Measurements from ENCODE around the gene XDH.
A peak's percentile ranks its signal among the peaks of the same experiment; 100 is the strongest.

The XDH gene

GRCh38 chr2:31363956-31364750 is 50.4 kb downstream of the XDH start:
- no peak for DNase-seq

DNA sequence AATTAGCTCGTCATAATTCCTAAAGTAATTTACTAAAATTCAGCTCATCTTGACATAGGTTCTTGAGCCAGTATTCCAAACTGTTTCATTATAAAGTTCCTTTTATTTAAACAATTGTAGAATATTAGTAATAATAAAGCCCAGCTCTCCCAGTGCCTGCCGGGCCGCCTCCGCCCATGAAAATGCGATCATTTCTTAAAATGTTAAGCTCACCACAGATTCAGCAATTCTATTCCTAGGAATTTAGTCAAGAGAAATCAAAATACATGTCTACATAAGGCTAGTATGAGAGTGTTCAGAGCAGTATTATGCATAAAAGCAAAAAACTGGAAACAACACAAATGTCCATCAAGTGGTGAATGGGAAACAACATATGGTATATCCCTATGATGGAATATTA is 52.0 kb downstream of the XDH start:
- DNase-seq: no peak

DNA sequence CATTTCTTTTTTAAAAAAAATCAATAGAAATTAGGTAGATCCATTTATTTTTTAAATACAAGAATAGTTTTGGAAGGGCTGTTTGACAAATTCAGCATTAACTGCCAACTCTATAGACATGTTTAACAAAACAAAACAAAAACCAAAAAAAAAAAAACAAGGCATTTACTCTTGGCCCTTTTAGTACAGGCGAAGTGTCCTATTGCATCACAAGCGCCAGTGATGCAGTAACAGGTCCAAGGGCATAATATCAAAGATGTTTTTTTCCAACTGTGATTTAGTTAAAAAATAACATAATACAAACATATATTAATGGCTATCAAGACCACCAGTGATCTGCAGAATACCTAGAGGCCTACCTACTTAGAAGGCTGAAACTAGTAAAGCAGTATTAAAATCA is 55.3 kb downstream of the XDH start:
- no peak for DNase-seq

DNA sequence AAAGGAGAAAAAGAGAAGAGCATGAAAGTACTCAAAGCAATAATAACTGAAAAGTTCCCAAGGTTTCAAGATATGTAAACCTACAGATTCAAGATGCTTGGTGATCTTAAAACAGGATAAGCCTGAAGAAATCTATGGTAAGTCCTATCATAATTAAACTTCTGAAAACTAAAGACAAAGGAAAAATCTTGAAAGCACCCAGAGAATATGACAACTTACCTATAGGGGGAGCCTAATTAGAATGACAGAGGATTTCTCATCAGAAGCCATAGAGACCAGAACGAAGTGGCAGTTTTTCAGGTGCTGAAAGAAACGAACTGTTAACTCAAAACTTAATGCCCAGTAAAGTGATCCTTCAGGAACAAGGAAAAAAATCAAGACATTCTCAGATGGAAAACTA is 59.7 kb downstream of the XDH start:
- peak; percentile 0 for DNase-seq

DNA sequence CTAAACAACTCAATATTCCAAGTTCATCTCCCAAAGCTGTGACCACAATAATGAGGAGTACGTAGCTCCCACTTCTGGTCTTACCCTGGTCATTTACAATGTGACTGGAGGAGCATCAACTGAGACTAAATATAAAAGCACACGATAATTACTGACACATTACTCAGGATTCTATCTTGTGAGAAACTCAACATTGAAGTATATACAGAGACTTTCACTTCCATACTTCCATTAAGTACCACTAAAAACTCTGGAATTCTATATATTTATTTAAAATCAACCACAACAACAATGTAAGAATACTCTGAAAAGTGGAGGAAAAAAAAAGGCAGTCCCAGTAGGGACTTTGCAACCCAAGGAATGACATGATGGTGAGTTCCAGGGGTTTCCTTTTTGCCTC is 61.4 kb downstream of the XDH start:
- DNase-seq: no peak

- no peak for DNase-seq
Measured at GRCh38 chr2:31349684-31350083, 64.9 kb downstream of the XDH start.

DNA sequence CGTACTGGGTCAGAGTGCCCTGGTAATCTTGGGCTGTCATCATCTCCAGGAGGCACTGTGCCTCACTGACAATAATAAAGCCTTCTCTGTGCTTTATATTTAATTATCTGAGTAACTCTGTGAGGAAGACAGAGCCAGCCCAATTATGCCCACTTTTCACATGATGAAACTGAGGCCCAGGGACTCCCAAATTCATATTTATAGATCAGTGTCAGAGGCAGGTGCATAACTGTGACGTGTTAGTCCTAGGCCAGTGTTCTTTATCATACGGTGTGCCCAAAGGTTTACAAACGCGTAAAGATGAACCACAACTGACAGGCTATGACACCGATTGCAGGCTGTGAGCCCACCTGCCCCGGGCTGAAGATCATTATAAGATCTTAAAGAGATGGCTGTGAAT is 65.4 kb downstream of the XDH start:
- DNase-seq: no peak

- DNase-seq: no peak
Measured at GRCh38 chr2:31348618-31349017, 65.9 kb downstream of the XDH start.

DNA sequence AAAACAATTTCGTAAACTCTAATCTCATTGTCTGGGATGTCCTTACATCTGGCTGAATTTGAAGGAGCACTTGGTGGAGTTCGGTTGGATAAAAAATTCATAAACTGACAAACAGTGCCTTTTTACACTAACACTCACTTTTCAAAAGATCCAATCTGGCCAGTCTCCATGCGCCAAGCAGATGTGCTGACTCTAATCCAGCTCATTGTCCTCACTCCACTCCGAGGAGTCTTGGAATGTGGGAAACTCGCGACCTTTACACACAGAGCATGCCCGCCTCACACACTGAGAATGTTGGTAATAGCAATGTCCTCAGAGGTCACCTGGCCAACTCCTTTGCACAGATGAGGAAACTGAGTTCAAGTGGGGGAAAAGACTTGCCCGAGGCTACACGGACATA is 66.8 kb downstream of the XDH start:
- DNase-seq: no peak

DNA sequence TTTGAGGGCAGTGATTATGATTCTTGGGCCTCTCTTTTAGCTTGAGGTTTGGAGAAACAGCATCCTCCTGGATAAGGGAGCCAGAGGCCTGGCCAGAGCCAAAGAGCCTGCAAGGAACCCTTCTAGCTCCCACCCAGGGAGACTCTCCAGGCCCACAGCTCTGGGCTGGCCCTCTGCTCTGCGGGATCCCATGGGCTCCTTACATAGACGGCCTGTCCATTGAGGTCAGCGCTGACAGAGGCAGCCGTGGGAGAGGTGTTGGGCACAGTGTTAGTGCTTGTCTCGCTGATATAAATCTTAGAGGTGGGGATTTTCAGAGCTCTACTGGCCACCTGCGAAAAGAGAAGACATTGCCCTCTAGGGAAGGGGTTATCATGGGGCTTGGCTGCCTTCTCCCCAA is 67.2 kb downstream of the XDH start:
- DNase-seq: no peak

GRCh38 chr2:31344447-31344846 is 70.1 kb downstream of the XDH start:
- no peak for DNase-seq

- no peak for DNase-seq
Measured at GRCh38 chr2:31341351-31341750, 73.2 kb downstream of the XDH start.

- DNase-seq: no peak
Measured at GRCh38 chr2:31339696-31340095, 74.8 kb downstream of the XDH start.

DNA sequence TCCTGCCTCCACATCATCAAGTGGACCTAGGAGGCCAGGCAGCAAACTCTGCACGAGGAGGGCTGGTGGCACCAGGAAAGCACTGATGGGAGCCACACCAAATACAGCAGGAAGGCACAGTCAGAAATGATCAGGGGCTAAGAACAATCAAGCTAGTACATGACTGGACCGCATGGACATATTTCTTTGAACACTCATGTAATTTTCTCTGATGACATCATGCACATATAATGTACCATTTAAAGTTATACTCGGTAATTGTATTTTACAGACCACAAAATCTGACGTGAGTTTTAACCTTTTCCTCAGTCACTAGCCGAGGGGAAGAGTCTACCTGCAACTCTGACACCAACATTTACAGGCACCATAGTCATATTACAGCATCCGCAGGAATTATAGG is 76.7 kb downstream of the XDH start:
- DNase-seq: no peak

GRCh38 chr2:31337197-31337596 is 77.3 kb downstream of the XDH start:
- no peak for DNase-seq

GRCh38 chr2:31335921-31336585 is 78.5 kb downstream of the XDH start:
- no peak for DNase-seq

DNA sequence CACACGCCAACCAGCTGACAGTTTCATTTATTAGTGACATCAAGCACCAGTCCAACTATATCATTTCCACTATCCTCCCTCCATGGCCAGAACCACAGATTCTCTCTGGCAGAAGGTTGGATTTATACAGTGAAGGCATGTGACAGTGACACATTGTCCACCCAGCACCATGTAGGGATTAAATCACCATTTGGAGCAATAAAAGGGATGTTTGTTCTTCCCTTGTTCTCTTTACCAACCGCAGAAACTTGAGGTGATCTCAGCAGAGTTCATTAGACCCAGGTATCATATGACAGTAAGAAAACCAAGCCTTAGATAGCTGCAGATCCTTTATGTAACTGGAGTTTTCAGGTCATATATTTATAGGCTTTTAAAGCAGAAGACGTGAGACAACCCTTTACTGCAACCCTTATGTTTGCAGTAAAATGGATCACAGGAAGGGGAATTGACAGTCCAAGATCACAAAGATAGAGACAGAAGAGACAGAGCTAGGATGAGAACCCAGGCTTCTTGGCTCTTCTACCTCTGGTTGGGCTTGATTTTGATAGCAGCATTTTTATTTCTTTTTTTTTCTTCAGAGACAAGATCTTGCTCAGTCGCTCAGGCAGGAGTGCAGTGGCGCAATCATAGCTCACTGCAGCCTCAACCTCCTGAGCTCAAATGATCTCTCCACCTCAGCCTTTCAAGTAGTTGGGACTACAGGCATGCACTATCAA is 80.1 kb downstream of the XDH start:
- DNase-seq: no peak

GRCh38 chr2:31333527-31334183 is 80.9 kb downstream of the XDH start:
- DNase-seq: peak; percentile 71

- DNase-seq: no peak
Measured at GRCh38 chr2:31333046-31333445, 81.5 kb downstream of the XDH start.

DNA sequence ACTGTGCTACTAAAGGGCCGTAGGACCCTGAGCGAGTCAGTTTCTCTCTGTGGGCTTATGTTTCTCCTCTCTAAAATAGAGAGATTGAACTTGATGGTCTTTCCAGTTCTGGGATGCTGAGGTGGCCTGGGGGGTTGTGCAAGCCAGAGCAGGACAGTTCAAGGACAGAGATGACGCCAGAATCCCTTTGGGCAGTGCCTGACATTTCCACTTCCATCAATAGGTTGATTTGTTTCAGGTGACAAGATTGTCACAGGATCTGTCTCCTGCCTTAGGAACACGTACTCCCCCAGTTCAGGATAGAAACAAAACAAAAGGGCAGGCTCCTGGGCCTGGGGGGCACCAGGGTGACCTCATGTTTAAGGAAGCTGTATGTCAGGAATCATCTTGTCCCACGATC is 82.0 kb downstream of the XDH start:
- DNase-seq: no peak

DNA sequence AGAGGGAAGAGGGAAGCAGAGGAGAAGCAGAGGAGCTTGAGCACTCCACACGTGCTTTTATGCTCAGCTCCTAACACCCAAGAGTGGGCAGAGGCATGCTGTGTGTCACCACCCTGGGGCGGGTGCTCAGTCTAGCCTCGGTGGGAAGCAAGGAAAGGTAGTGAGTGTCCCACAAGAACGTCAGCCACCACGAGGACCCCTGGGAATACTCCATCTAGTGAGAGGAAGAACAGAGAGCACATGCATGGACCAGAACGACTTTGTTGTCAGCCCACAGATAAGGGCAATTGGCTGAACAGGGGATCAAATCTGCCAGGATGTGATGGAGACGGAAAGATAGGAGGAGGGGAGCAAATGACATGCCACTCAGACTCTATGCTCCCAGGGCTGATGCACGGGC is 83.4 kb downstream of the XDH start:
- no peak for DNase-seq

DNA sequence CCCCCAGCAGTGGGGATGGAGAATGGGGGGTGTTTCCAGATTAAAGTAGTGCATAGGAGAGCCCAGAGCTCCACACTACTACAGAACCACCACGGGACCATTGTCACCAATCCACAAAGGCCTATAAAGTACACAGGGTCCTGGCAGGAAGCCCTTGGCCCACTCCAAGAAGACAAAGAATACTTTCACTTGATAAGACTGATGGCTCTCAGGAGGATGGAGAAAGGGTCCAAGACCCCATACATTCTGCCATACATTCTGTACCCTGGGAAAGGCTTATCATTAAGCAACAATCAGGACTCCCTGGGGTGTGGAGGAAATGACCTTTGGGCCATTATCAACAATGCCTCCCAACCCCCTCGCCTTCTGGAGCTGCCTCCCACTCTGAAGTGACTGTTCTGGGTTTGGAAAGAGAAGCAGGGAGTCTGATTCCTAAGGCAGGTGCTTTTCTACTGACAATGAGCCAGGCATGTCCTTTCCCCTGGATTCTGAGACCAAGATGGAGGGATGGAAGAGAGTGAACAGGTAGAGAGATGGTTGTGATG is 85.4 kb downstream of the XDH start:
- DNase-seq: no peak

GRCh38 chr2:31328026-31328425 is 86.5 kb downstream of the XDH start:
- no peak for DNase-seq
